ENCODE measurements around the gene HOATZ. TPM values are rescaled to one million over a fixed set of nuclear protein-coding genes. Genes with fewer than 3 reads are reported as not detected.

HOATZ gene
- polyA plus RNA-seq, 6 donors from 2014 or later, result not detected

- peaks cover 18 to 48% (median 29%) of the 10 kb centered on the region in 3 donors for H3K27me3 Mint-ChIP-seq
- peaks cover 0 to 3% (median 0%) of the 10 kb centered on the region in 7 donors for H3K9me3 Mint-ChIP-seq
- no peaks in the 10 kb centered on the region for H3K36me3 Mint-ChIP-seq
- ATAC-seq (ENCODE audit: low read depth in 2 of 2) (no peak), DNase-seq (no peak)
- H3K4me3 Mint-ChIP-seq, result no peak overlapping the region
- H3K27ac Mint-ChIP-seq, result no peak overlapping the region
- no peaks in the 10 kb centered on the region for H3K4me1 Mint-ChIP-seq
These were observed 14.1 kb upstream of the HOATZ start for GRCh38 chr11:111500481-111500880.

- Mint-ChIP-seq H3K4me3 (no peak overlapping the region), H3K36me3 (no peaks in the 10 kb centered on the region), H3K27ac (no peak overlapping the region), H3K9me3 (peaks cover 0 to 5% (median 0%) of the 10 kb centered on the region in 7 donors), H3K4me1 (no peaks in the 10 kb centered on the region), H3K27me3 (peaks cover 20 to 62% (median 29%) of the 10 kb centered on the region in 3 donors)
- DNase-seq (no peak), ATAC-seq (ENCODE audit: low read depth in 2 of 2) (no peak)
These were observed 12.0 kb upstream of the HOATZ start for GRCh38 chr11:111502611-111503010.

- H3K27me3 Mint-ChIP-seq, result peaks cover 48 to 72% (median 64%) of the 10 kb centered on the region in 3 donors
- H3K4me3 Mint-ChIP-seq, result no peak overlapping the region
- H3K27ac Mint-ChIP-seq, result no peak overlapping the region
- ATAC-seq (ENCODE audit: low read depth in 2 of 2), result no peak
- DNase-seq, result no peak
- peaks cover 0 to 4% (median 0%) of the 10 kb centered on the region in 7 donors for H3K9me3 Mint-ChIP-seq
- peaks cover 4 to 14% (median 12%) of the 10 kb centered on the region in 3 donors for H3K4me1 Mint-ChIP-seq
- peaks cover 0 to 8% of the 10 kb centered on the region in 2 donors for H3K36me3 Mint-ChIP-seq
These were observed 4.3 kb upstream of the HOATZ start for GRCh38 chr11:111510311-111510710.

- H3K27ac Mint-ChIP-seq, result no peak within 1 kb of the TSS
- H3K9me3 Mint-ChIP-seq, result no peaks in the 10 kb centered on the region
- peak within 1 kb of the TSS in 7 of 8 donors; percentile 53 to 91 (median 74) for H3K4me3 Mint-ChIP-seq
- H3K4me1 Mint-ChIP-seq, result peaks cover 4 to 14% (median 12%) of the 10 kb centered on the region in 3 donors
- DNase-seq, result peak; percentile 11
- ATAC-seq (ENCODE audit: low read depth in 2 of 2), result peak; percentile 66 to 68
- H3K36me3 Mint-ChIP-seq, result peaks cover 0 to 8% of the 10 kb centered on the region in 2 donors
- H3K27me3 Mint-ChIP-seq, result peaks cover 49 to 63% (median 55%) of the 10 kb centered on the region in 3 donors
These were observed 2.0 kb upstream of the HOATZ start, which contains the start of gene BTG4 for GRCh38 chr11:111512296-111513239. Gene BTG4, minus strand, starts transcription at chr11:111512386. Its CDS starts 13,610 bp downstream, at chr11:111498776.

GRCh38 chr11:111513240-111513605 lies 1.4 kb upstream of the HOATZ start:
- Mint-ChIP-seq H3K27me3 (peaks cover 42 to 57% (median 54%) of the 10 kb centered on the region in 3 donors), H3K4me3 (peak overlapping the region in 7 of 8 donors; percentile 38 to 75 (median 64)), H3K4me1 (peaks cover 4 to 14% (median 12%) of the 10 kb centered on the region in 3 donors), H3K9me3 (no peaks in the 10 kb centered on the region), H3K27ac (no peak overlapping the region), H3K36me3 (peaks cover 0 to 8% of the 10 kb centered on the region in 2 donors)
- peak; percentile 24 to 31 for ATAC-seq (ENCODE audit: low read depth in 2 of 2)
- no peak for DNase-seq

GRCh38 chr11:111515591-111515990 lies 1.0 kb downstream of the HOATZ start:
- Mint-ChIP-seq H3K27ac (no peak overlapping the region), H3K9me3 (no peaks in the 10 kb centered on the region), H3K36me3 (no peaks in the 10 kb centered on the region), H3K27me3 (peaks cover 31 to 44% (median 43%) of the 10 kb centered on the region in 3 donors), H3K4me3 (no peak overlapping the region), H3K4me1 (peaks cover 4 to 14% (median 12%) of the 10 kb centered on the region in 3 donors)
- ATAC-seq (ENCODE audit: low read depth in 2 of 2), result no peak
- no peak for DNase-seq

- peaks cover 17 to 24% (median 21%) of the 10 kb centered on the region in 3 donors for H3K27me3 Mint-ChIP-seq
- ATAC-seq (ENCODE audit: low read depth in 2 of 2), result no peak
These were observed 4.1 kb downstream of the HOATZ start for GRCh38 chr11:111518668-111519067.

GRCh38 chr11:111520560-111520959 lies 6.0 kb downstream of the HOATZ start:
- H3K27me3 Mint-ChIP-seq, result peaks cover 11 to 22% (median 15%) of the 10 kb centered on the region in 3 donors
- no peak overlapping the region for H3K27ac Mint-ChIP-seq
- no peak overlapping the region for H3K4me3 Mint-ChIP-seq
- ATAC-seq (ENCODE audit: low read depth in 2 of 2) (no peak), DNase-seq (no peak)
- H3K36me3 Mint-ChIP-seq, result no peaks in the 10 kb centered on the region
- no peaks in the 10 kb centered on the region for H3K9me3 Mint-ChIP-seq
- H3K4me1 Mint-ChIP-seq, result no peaks in the 10 kb centered on the region

More at GRCh38 chr11:111518668-111519067, 4.1 kb downstream of the HOATZ start:
- Mint-ChIP-seq H3K27ac (no peak overlapping the region), H3K4me3 (no peak overlapping the region), H3K9me3 (no peaks in the 10 kb centered on the region), H3K4me1 (peaks cover 0 to 8% (median 6%) of the 10 kb centered on the region in 3 donors), H3K36me3 (no peaks in the 10 kb centered on the region)
- no peak for DNase-seq

- Mint-ChIP-seq H3K9me3 (no peaks in the 10 kb centered on the region), H3K27me3 (peaks cover 16 to 28% (median 21%) of the 10 kb centered on the region in 3 donors), H3K4me1 (no peaks in the 10 kb centered on the region), H3K27ac (no peak overlapping the region), H3K4me3 (no peak overlapping the region), H3K36me3 (no peaks in the 10 kb centered on the region)
- DNase-seq (no peak), ATAC-seq (ENCODE audit: low read depth in 2 of 2) (no peak)
These were observed 6.6 kb downstream of the HOATZ start for GRCh38 chr11:111521135-111521534.

GRCh38 chr11:111522426-111522825 lies 7.8 kb downstream of the HOATZ start:
- Mint-ChIP-seq H3K27ac (no peak overlapping the region), H3K36me3 (no peaks in the 10 kb centered on the region), H3K9me3 (no peaks in the 10 kb centered on the region), H3K27me3 (peaks cover 22 to 33% (median 25%) of the 10 kb centered on the region in 3 donors), H3K4me1 (no peaks in the 10 kb centered on the region), H3K4me3 (no peak overlapping the region)
- no peak for DNase-seq
- ATAC-seq (ENCODE audit: low read depth in 2 of 2), result no peak

GRCh38 chr11:111523343-111523742 lies 8.8 kb downstream of the HOATZ start:
- ATAC-seq (ENCODE audit: low read depth in 2 of 2), result no peak
- H3K36me3 Mint-ChIP-seq, result no peaks in the 10 kb centered on the region
- H3K4me1 Mint-ChIP-seq, result no peaks in the 10 kb centered on the region

GRCh38 chr11:111524056-111524455 lies 9.5 kb downstream of the HOATZ start:
- Mint-ChIP-seq H3K36me3 (no peaks in the 10 kb centered on the region), H3K4me3 (no peak overlapping the region), H3K4me1 (no peaks in the 10 kb centered on the region), H3K9me3 (no peaks in the 10 kb centered on the region), H3K27ac (no peak overlapping the region), H3K27me3 (peaks cover 22 to 28% (median 25%) of the 10 kb centered on the region in 3 donors)
- ATAC-seq (ENCODE audit: low read depth in 2 of 2) (no peak), DNase-seq (no peak)

More at GRCh38 chr11:111523343-111523742, 8.8 kb downstream of the HOATZ start:
- no peak for DNase-seq
- Mint-ChIP-seq H3K27me3 (peaks cover 22 to 28% (median 25%) of the 10 kb centered on the region in 3 donors), H3K27ac (no peak overlapping the region), H3K9me3 (no peaks in the 10 kb centered on the region), H3K4me3 (no peak overlapping the region)

- H3K36me3 Mint-ChIP-seq, result no peaks in the 10 kb centered on the region
- DNase-seq (no peak), ATAC-seq (ENCODE audit: low read depth in 2 of 2) (no peak)
- H3K27me3 Mint-ChIP-seq, result peaks cover 25 to 28% (median 25%) of the 10 kb centered on the region in 3 donors
- no peaks in the 10 kb centered on the region for H3K9me3 Mint-ChIP-seq
- no peaks in the 10 kb centered on the region for H3K4me1 Mint-ChIP-seq
- H3K4me3 Mint-ChIP-seq, result no peak overlapping the region
- no peak overlapping the region for H3K27ac Mint-ChIP-seq
These were observed 10.9 kb downstream of the HOATZ start for GRCh38 chr11:111525456-111525855.

- ATAC-seq (ENCODE audit: low read depth in 2 of 2) (peak; percentile 60 to 75), DNase-seq (no peak)
- H3K27me3 Mint-ChIP-seq, result peaks cover 25 to 28% (median 26%) of the 10 kb centered on the region in 3 donors
- H3K4me3 Mint-ChIP-seq, result no peak overlapping the region
- no peaks in the 10 kb centered on the region for H3K4me1 Mint-ChIP-seq
- H3K9me3 Mint-ChIP-seq, result no peaks in the 10 kb centered on the region
- H3K27ac Mint-ChIP-seq, result no peak overlapping the region
- no peaks in the 10 kb centered on the region for H3K36me3 Mint-ChIP-seq
These were observed 11.9 kb downstream of the HOATZ start for GRCh38 chr11:111526501-111526900.
